Neutrophil (primary cell): Measurements from ENCODE around the gene PEAK3.
"Not testable (repeated sequence)": the region's sequence is repeated elsewhere in the genome, so short reads cannot be mapped to it uniquely, and the experiment has no call there.

Source experiments
- H3K27ac ChIP-seq: fragments of 200-600 bp; sonication (generic); 2 replicates; pipeline ENCODE4 v1.5.1; 2016; ENCODE audit warnings: mild to moderate bottlenecking, moderate library complexity
- H3K27me3 ChIP-seq: fragments of 200-600 bp; sonication (generic); 2 replicates; pipeline ENCODE4 v1.6.0; 2016; ENCODE audit warnings: mild to moderate bottlenecking
- H3K36me3 ChIP-seq: fragments of 200-600 bp; sonication (generic); 2 replicates; pipeline ENCODE4 v1.5.1; 2017
- H3K4me1 ChIP-seq, 2 experiments: fragments of 200-600 bp in 1 of 2; sonication (generic) in 1 of 2; 1 replicate in 1 of 2; 2 replicates in 1 of 2; pipeline versions ENCODE4 v1.5.1 to v1.6.1; 2013 to 2016; ENCODE audit warnings: low read depth in 1 of 2, low read length in 1 of 2, mild to moderate bottlenecking in 1 of 2, moderate library complexity in 1 of 2; ENCODE audit not compliant: control insufficient read depth in 1 of 2, insufficient read depth in 1 of 2
- H3K4me3 ChIP-seq, 2 experiments: fragments of 200-600 bp in 1 of 2; sonication (generic) in 1 of 2; 1 replicate in 1 of 2; 2 replicates in 1 of 2; pipeline ENCODE4 v1.5.1; 2013 to 2016; ENCODE audit warnings: low read depth in 1 of 2, low read length in 1 of 2, mild to moderate bottlenecking in 1 of 2, moderate library complexity in 1 of 2
- H3K9me3 ChIP-seq: fragments of 200-600 bp; sonication (generic); 2 replicates; pipeline ENCODE4 v1.5.1; 2016
- CTCF ChIP-seq: fragments of 200-600 bp; sonication (generic); IDR thresholded peaks from 2 replicates; pipeline ENCODE4 v1.5.1; 2016; ENCODE audit warnings: antibody characterized with exemption

PEAK3 gene

GRCh38 chr19:2286402-2287140, 4.6 kb upstream of the PEAK3 start:
- H3K4me1 ChIP-seq: peaks cover 79% of the 10 kb centered on the region in 2 experiments
- H3K27me3 ChIP-seq: no peaks in the 10 kb centered on the region
- peaks cover 10% of the 10 kb centered on the region for H3K36me3 ChIP-seq
- no peak for TF ChIP-seq CTCF
- no peak overlapping the region for H3K4me3 ChIP-seq
- peak overlapping the region; percentile 99 for H3K27ac ChIP-seq
- no peaks in the 10 kb centered on the region for H3K9me3 ChIP-seq

DNA sequence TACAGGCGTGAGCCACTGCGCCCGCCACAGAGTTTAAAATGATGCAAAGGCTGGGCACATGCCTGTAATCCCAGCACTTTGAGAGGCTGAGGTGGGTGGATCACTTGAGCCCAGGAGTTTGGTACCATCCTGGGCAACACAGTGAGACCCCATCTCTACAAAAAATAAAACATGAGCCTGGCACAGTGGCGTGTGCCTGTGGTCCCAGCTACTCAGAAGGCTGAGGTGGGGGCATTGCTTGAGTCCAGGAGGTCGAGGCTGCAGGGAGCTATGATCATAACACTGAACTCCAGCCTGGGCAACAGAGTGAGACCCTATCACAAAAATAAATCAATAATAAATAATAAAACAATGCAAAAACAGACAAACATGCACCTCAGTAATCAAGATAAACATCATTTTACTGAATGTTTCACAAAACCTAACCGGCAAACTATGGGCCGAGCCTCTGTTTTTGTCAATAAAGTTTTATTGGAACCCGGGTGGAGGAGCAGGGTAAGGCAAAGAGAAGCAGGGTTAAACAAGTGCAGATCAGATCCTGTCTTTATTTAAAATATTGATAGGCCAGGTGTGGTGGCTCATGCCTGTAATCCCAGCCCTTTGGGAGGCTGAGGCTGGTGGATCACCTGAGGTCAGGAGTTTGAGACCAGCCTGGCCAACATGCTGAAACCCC, 2.0 kb upstream of the PEAK3 start:
- no peak overlapping the region for H3K4me3 ChIP-seq
- peaks cover 82 to 88% of the 10 kb centered on the region in 2 experiments for H3K4me1 ChIP-seq
- TF ChIP-seq CTCF: no peak
- H3K9me3 ChIP-seq: no peaks in the 10 kb centered on the region
- peaks cover 7% of the 10 kb centered on the region for H3K36me3 ChIP-seq
- H3K27ac ChIP-seq: peak overlapping the region; percentile 99
- H3K27me3 ChIP-seq: no peaks in the 10 kb centered on the region

DNA sequence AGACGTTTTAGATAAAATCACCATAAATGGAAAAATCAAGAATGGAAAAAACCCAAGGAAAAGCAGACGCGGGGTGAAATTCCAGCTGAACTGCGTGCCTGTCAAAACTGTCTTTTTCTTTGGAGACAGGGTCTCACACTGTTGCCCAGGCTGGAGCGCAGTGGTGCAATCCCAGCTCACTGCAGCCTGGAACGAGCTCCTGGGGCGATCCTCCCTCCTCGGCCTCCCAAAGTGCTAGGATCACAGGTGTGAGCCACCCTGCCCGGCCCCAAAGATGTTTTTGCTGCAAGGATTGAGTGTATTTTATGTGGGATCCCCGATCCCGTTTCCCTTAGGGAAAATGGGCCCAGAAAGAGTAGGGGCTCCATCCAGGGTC, 875 bp upstream of the PEAK3 start:
- H3K4me3 ChIP-seq: peak overlapping the region; percentile 83 to 92
- H3K27ac ChIP-seq: peak overlapping the region; percentile 99
- H3K4me1 ChIP-seq: peaks cover 79 to 84% of the 10 kb centered on the region in 2 experiments

GRCh38 chr19:2281265-2282061, 512 bp downstream of the PEAK3 start:
- Histone ChIP-seq H3K4me3 (peak overlapping the region; percentile 83 to 92), H3K36me3 (peaks cover 32% of the 10 kb centered on the region), H3K4me1 (peaks cover 77 to 79% of the 10 kb centered on the region in 2 experiments), H3K27ac (peak overlapping the region; percentile 99)
- not testable (repeated sequence) for H3K27me3 ChIP-seq, H3K9me3 ChIP-seq

More for the DNA sequence above, 875 bp upstream of the PEAK3 start:
- TF ChIP-seq CTCF: no peak
- no peaks in the 10 kb centered on the region for H3K9me3 ChIP-seq
- no peaks in the 10 kb centered on the region for H3K27me3 ChIP-seq
- peaks cover 18% of the 10 kb centered on the region for H3K36me3 ChIP-seq

GRCh38 chr19:2280633-2281264, 1.2 kb downstream of the PEAK3 start:
- peak overlapping the region; percentile 99 for H3K27ac ChIP-seq
- no peak for TF ChIP-seq CTCF

More at GRCh38 chr19:2280633-2281264, 1.2 kb downstream of the PEAK3 start:
- Histone ChIP-seq H3K9me3 (no peaks in the 10 kb centered on the region), H3K4me1 (peaks cover 76% of the 10 kb centered on the region in 2 experiments), H3K27me3 (no peaks in the 10 kb centered on the region), H3K4me3 (peak overlapping the region; percentile 61 to 83), H3K36me3 (peaks cover 39% of the 10 kb centered on the region)
